Ovary (tissue), 3 donors: ENCODE results near the gene TBC1D9B.

Experiments used
- POLR2A ChIP-seq: fragments of 450-650 bp; IDR thresholded peaks from one replicate; pipeline ENCODE4 v1.6.1; 2017; ENCODE audit warnings: antibody characterized with exemption, mild to moderate bottlenecking, moderate library complexity
- TF ChIP-seq, protein P1 (sequence below), 3 donors: fragments of 450-650 bp in 2 of 3; fragments of 200-600 bp in 1 of 3; IDR thresholded peaks; one replicate each; pipeline versions ENCODE4 v1.5.1 to v1.8.0; 2016 to 2022; ENCODE audit warnings: antibody characterized with exemption in 3 of 3, mild to moderate bottlenecking in 1 of 3
- donor health status: DM: no; HTN: no; CAD: no.

DNA sequence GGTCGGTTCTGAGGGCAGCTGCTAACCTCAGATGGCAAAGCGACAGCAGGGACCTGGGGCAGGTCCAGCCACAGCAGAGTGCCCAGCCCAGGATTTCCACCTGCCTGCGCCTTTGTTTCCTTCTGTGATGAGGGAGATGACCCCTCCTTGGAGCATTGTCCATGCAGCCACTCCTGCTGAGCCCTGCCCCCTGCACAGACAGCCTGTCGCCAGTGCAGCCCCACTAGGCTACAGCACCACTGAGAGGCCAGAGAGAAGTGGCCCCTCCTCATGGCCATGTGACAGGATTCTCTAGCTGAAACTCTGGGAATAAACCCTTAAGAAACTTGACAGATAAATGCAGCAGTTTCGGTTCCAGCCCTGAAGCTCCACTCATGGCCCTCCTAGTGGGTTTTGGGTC, 38.6 kb downstream of the TBC1D9B start:
- TF ChIP-seq, protein P1, sequence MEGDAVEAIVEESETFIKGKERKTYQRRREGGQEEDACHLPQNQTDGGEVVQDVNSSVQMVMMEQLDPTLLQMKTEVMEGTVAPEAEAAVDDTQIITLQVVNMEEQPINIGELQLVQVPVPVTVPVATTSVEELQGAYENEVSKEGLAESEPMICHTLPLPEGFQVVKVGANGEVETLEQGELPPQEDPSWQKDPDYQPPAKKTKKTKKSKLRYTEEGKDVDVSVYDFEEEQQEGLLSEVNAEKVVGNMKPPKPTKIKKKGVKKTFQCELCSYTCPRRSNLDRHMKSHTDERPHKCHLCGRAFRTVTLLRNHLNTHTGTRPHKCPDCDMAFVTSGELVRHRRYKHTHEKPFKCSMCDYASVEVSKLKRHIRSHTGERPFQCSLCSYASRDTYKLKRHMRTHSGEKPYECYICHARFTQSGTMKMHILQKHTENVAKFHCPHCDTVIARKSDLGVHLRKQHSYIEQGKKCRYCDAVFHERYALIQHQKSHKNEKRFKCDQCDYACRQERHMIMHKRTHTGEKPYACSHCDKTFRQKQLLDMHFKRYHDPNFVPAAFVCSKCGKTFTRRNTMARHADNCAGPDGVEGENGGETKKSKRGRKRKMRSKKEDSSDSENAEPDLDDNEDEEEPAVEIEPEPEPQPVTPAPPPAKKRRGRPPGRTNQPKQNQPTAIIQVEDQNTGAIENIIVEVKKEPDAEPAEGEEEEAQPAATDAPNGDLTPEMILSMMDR (IDR thresholded peaks at IDR 0.05) = no peak
- no peak for TF ChIP-seq POLR2A
